ENCODE data around the gene RBMS3. TPM values are rescaled to one million over a fixed set of nuclear protein-coding genes. Genes with fewer than 3 reads are reported as not detected.

The RBMS3 gene
- total and polyA plus RNA-seq, 2 of the 8 experiments (the other 6 are each of a cell fraction or from before 2014, with no cell fraction given), result 3.7 to 6.9 TPM

- no peaks in the 10 kb centered on the region for H4K20me1 ChIP-seq (replicated peaks in 1 of 2; ENCODE audit: control insufficient read depth in 1 of 2, insufficient read depth in 2 of 2, low read length in 2 of 2)
- no peak overlapping the region for H3K56ac ChIP-seq (replicated peaks; ENCODE audit: insufficient read length, low read depth, low read length)
- H3K27me3 ChIP-seq (replicated peaks in 1 of 4; ENCODE audit: control insufficient read depth in 3 of 4, extremely low read depth in 1 of 4, insufficient read depth in 3 of 4, low read length in 3 of 4), result no peaks in the 10 kb centered on the region
- no peak overlapping the region for H3K18ac ChIP-seq (ENCODE audit: extremely low read depth, low read length)
- no peak overlapping the region for H2BK12ac ChIP-seq (ENCODE audit: low read depth, low read length)
- H2BK20ac ChIP-seq (ENCODE audit: low read length), result no peak overlapping the region
- H2AK5ac ChIP-seq (ENCODE audit: low read depth, low read length), result no peak overlapping the region
- no peak overlapping the region for H4K91ac ChIP-seq (replicated peaks; ENCODE audit: insufficient read length, low read length)
- H3K4ac ChIP-seq (replicated peaks; ENCODE audit: insufficient read length, low read depth, low read length), result no peak overlapping the region
- FAIRE-seq (no peak), DNase-seq (ENCODE audit: low read depth in 1 of 2, low spot score in 2 of 2) (no peak)
- H3K9ac ChIP-seq (replicated peaks in 1 of 4; ENCODE audit: extremely low read depth in 1 of 4, low read depth in 3 of 4, low read length in 3 of 4), result no peak overlapping the region
- no peaks in the 10 kb centered on the region for H3K36me3 ChIP-seq (ENCODE audit: control insufficient read depth in 2 of 4, insufficient read depth in 4 of 4, low read length in 3 of 4)
- POLR2A ChIA-PET (ENCODE audit: partially characterized antibody), result no interaction called here
- H3K23me2 ChIP-seq (ENCODE audit: low read depth, low read length), result no peaks in the 10 kb centered on the region
- no peaks in the 10 kb centered on the region; a peak in 1 of 7 replicates for H3K4me1 ChIP-seq (replicated peaks in 1 of 4; ENCODE audit: control insufficient read depth in 3 of 4, insufficient read depth in 4 of 4, low read length in 3 of 4)
- H3K14ac ChIP-seq (ENCODE audit: insufficient read length), result no peak overlapping the region
- H3K23ac ChIP-seq (ENCODE audit: insufficient read length), result no peak overlapping the region
- no peaks in the 10 kb centered on the region for H3K79me2 ChIP-seq (ENCODE audit: control insufficient read depth in 1 of 2, insufficient read depth in 2 of 2, low read length in 2 of 2)
- H4K5ac ChIP-seq (ENCODE audit: insufficient read length, low read depth, low read length), result no peak overlapping the region
- H2AFZ ChIP-seq (ENCODE audit: low read length), result no peak overlapping the region
- no peaks in the 10 kb centered on the region for H3K79me1 ChIP-seq (ENCODE audit: low read depth, low read length)
- H3K27ac ChIP-seq (ENCODE audit: low read depth, low read length), result no peak overlapping the region
- no peak overlapping the region for H4K8ac ChIP-seq (ENCODE audit: extremely low read depth, insufficient read depth, low read length)
- no peak overlapping the region for H3K4me2 ChIP-seq (ENCODE audit: insufficient read depth in 1 of 2, low read depth in 2 of 2, low read length in 2 of 2)
- CTCF ChIA-PET (ENCODE audit: partially characterized antibody), result interaction anchor here (0.6 to 3.4 kb wide), 19 partner anchors 8 to 1095 kb away, joined by 3 to 37 read pairs (median 3); no protein-coding TSS in a partner anchor
- no peak overlapping the region for H2BK15ac ChIP-seq (ENCODE audit: low read length)
- H3K4me3 ChIP-seq (ENCODE audit: extremely low read depth in 1 of 4, insufficient read depth in 2 of 4, low read depth in 3 of 4, low read length in 4 of 4), result no peak overlapping the region
- no peak overlapping the region for H2BK120ac ChIP-seq (replicated peaks; ENCODE audit: low read depth, low read length)
- WGBS, 2 experiments (ENCODE audit: extremely low coverage in 1 of 2, insufficient coverage in 1 of 2, insufficient read length in 1 of 2, insufficient replicate concordance in 2 of 2, low coverage in 1 of 2, low lambda C conversion rate in 2 of 2, missing lambda C conversion rate in 1 of 2), result 93 to 100% methylated on average over 1 to 4 of the region's 4 CpGs
- H3K9me3 ChIP-seq (ENCODE audit: insufficient read depth in 2 of 2, low read depth in 1 of 2, low read length in 1 of 2), result no peaks in the 10 kb centered on the region
- H2BK5ac ChIP-seq (ENCODE audit: low read depth, low read length), result no peak overlapping the region
- no peak for TF ChIP-seq SUZ12 (IDR thresholded peaks at IDR 0.05; ENCODE audit: low read length)
- TF ChIP-seq HDAC6 (IDR thresholded peaks at IDR 0.05; ENCODE audit: low read depth, low read length), result no peak
- TF ChIP-seq KDM4A (IDR thresholded peaks at IDR 0.05; ENCODE audit: low read depth, low read length, severe bottlenecking), result no peak
- TF ChIP-seq YY1 (IDR thresholded peaks at IDR 0.05; ENCODE audit: low read depth, low read length), result no peak
- TF ChIP-seq FOSL1 (IDR thresholded peaks at IDR 0.05; ENCODE audit: insufficient read depth, low read depth, low read length), result no peak
- no peak for TF ChIP-seq RXRA (IDR thresholded peaks at IDR 0.05; ENCODE audit: insufficient read depth, low read depth, low read length)
- no peak for TF ChIP-seq SIX5 (IDR thresholded peaks at IDR 0.05; ENCODE audit: low read depth, low read length)
- no peak for TF ChIP-seq BACH1 (IDR thresholded peaks at IDR 0.05; ENCODE audit: low read length)
- no peak for TF ChIP-seq RAD21 (IDR thresholded peaks at IDR 0.05 in 1 of 2, conservative IDR thresholded peaks at IDR 0.05 in 1 of 2; ENCODE audit: low read depth in 2 of 2, low read length in 2 of 2)
- TF ChIP-seq BRCA1 (IDR thresholded peaks at IDR 0.05; ENCODE audit: low read depth, low read length), result no peak
- no peak for TF ChIP-seq TCF12 (IDR thresholded peaks at IDR 0.05; ENCODE audit: low read depth, low read length)
- no peak for TF ChIP-seq KDM5A (IDR thresholded peaks at IDR 0.05; ENCODE audit: low read length)
- TF ChIP-seq TEAD4 (IDR thresholded peaks at IDR 0.05; ENCODE audit: low read depth, low read length), result no peak
- no peak for TF ChIP-seq POLR2A (IDR thresholded peaks at IDR 0.05; ENCODE audit: control extremely low read depth in 1 of 2, low read depth in 2 of 2, low read length in 2 of 2)
- TF ChIP-seq CHD1 (IDR thresholded peaks at IDR 0.05; ENCODE audit: low read depth, low read length), result no peak
These were observed 730.4 kb downstream of the RBMS3 start for GRCh38 chr3:30011237-30011803.
